A549 (cell line): ENCODE measurements around the gene NEDD9. TPM values are rescaled to one million over a fixed set of nuclear protein-coding genes. Genes with fewer than 3 reads are reported as not detected.

ENCODE experiments used
- ATAC-seq, 2 experiments: fragments of 200-7000 bp in 1 of 2; fragments of >200 bp in 1 of 2; cut with Nextera tagmentation in 1 of 2; cut with Tn5 transposase in 1 of 2; 3 replicates each; pipeline versions ENCODE4 v1.8.0 to v1.9.1; 2018 to 2020; ENCODE audit warnings: mild to moderate bottlenecking in 1 of 2, moderate library complexity in 1 of 2
- CTCF ChIA-PET: fragments of 300-600 bp; sonication (Branson Sonifier 250); formaldehyde crosslinking; extraction: SDS; loops from one replicate; lab custom pipeline; 2021; ENCODE audit warnings: antibody characterized with exemption, inconsistent platforms; lab: Yijun Ruan, JAX
- POLR2A ChIA-PET: fragments of 350-600 bp; formaldehyde crosslinking; extraction: SDS; loops from one replicate; lab custom pipeline; 2021; ENCODE audit warnings: antibody characterized with exemption, inconsistent platforms; lab: Yijun Ruan, JAX
- DNase-seq, 2 experiments: peaks; one replicate each; pipeline versions ENCODE4 v3.0.0 to v3.0.0-alpha.2; 2011 to 2016; ENCODE audit warnings: low read depth in 1 of 2, low spot score in 1 of 2
- FAIRE-seq: peaks from 2 replicates; lab custom pipeline; 2011; peaks lifted over from hg19 to GRCh38; lab: Jason Lieb, UNC
- H3K27ac ChIP-seq, 2 experiments: fragments of >200 bp; sonication (Bioruptor Twin); formaldehyde crosslinking; 3 replicates each; pipeline ENCODE4 v1.5.1; 2016 to 2017
- H3K4me1 ChIP-seq: fragments of >200 bp; sonication (Bioruptor Twin); formaldehyde crosslinking; 3 replicates; pipeline ENCODE4 v1.6.1; 2016
- H3K4me2 ChIP-seq: fragments of >200 bp; sonication (Bioruptor Twin); formaldehyde crosslinking; 3 replicates; pipeline ENCODE4 v1.6.1; 2016
- H3K4me3 ChIP-seq: fragments of >200 bp; sonication (Bioruptor Twin); formaldehyde crosslinking; 3 replicates; pipeline ENCODE4 v1.5.1; 2016
- H3K9me3 ChIP-seq: fragments of >200 bp; sonication (Bioruptor Twin); formaldehyde crosslinking; 3 replicates; pipeline ENCODE4 v1.6.1; 2016
- CEBPB ChIP-seq, 2 experiments: fragments of >200 bp in 1 of 2; sonication (Bioruptor Twin) in 1 of 2; formaldehyde crosslinking in 1 of 2; IDR thresholded peaks; 2 replicates each; pipeline ENCODE4 v1.6.1; 2012 to 2016
- CHD4 ChIP-seq: fragments of 200-600 bp; sonication (generic); IDR thresholded peaks from 2 replicates; pipeline ENCODE4 v1.6.1; 2016; ENCODE audit warnings: antibody characterized with exemption, mild to moderate bottlenecking, borderline replicate concordance
- E2F6 ChIP-seq: IDR thresholded peaks from 2 replicates; pipeline ENCODE4 v1.6.1; 2012; ENCODE audit warnings: low read depth, borderline replicate concordance
- ELK1 ChIP-seq: fragments of 150-350 bp; IDR thresholded peaks from 2 replicates; pipeline ENCODE4 v1.6.1; 2014; ENCODE audit warnings: low read depth, mild to moderate bottlenecking, low read length
- EP300 ChIP-seq, 2 experiments: fragments of >200 bp; sonication (Bioruptor Twin); formaldehyde crosslinking; IDR thresholded peaks; 2 replicates in 1 of 2; 3 replicates in 1 of 2; pipeline ENCODE4 v1.6.1; 2016 to 2017
- FOSB ChIP-seq: fragments of 250-450 bp; sonication (Bioruptor Pico); IDR thresholded peaks from 2 replicates; pipeline ENCODE4 v1.5.0; 2020; ENCODE audit warnings: mild to moderate bottlenecking, moderate library complexity
- HES2 ChIP-seq: fragments of >200 bp; sonication (Bioruptor Twin); formaldehyde crosslinking; IDR thresholded peaks from 2 replicates; pipeline ENCODE4 v1.6.1; 2016
- HOXA7 ChIP-seq: fragments of 250-450 bp; sonication (Bioruptor Pico); IDR thresholded peaks from 2 replicates; pipeline ENCODE4 v1.5.0; 2020; ENCODE audit warnings: mild to moderate bottlenecking, moderate library complexity
- HOXB13 ChIP-seq: fragments of 250-450 bp; sonication (Bioruptor Pico); IDR thresholded peaks from 2 replicates; pipeline ENCODE4 v1.5.0; 2020; ENCODE audit warnings: low read depth, mild to moderate bottlenecking, moderate library complexity
- JUN ChIP-seq, 2 experiments: fragments of >200 bp; sonication (Bioruptor Twin); formaldehyde crosslinking; IDR thresholded peaks; 2 replicates in 1 of 2; 3 replicates in 1 of 2; pipeline ENCODE4 v1.6.1; 2016 to 2017
- KDM5A ChIP-seq: fragments of 200-600 bp; sonication (generic); IDR thresholded peaks from 2 replicates; pipeline ENCODE4 v1.6.1; 2016; ENCODE audit warnings: antibody characterized with exemption, mild to moderate bottlenecking
- MAZ ChIP-seq: fragments of 150-350 bp; IDR thresholded peaks from 2 replicates; pipeline ENCODE4 v1.6.1; 2014; ENCODE audit warnings: antibody characterized with exemption, low read depth, low read length, borderline replicate concordance
- PHF8 ChIP-seq: fragments of 200-600 bp; sonication (generic); IDR thresholded peaks from 2 replicates; pipeline ENCODE4 v1.6.1; 2016; ENCODE audit warnings: low read depth, mild to moderate bottlenecking, antibody characterized with exemption, moderate library complexity, borderline replicate concordance
- POLR2A ChIP-seq: IDR thresholded peaks from 2 replicates; pipeline ENCODE4 v1.6.1; 2012; ENCODE audit warnings: mild to moderate bottlenecking, low read length
- POLR2AphosphoS2 ChIP-seq: conservative IDR thresholded peaks from 2 replicates; pipeline ENCODE4 v1.6.1; 2012; ENCODE audit warnings: low read length, improper control_type of control experiment, inconsistent platforms
- RAD21 ChIP-seq, 2 experiments: fragments of >200 bp in 1 of 2; sonication (Bioruptor Twin) in 1 of 2; formaldehyde crosslinking in 1 of 2; IDR thresholded peaks in 1 of 2; conservative IDR thresholded peaks in 1 of 2; 2 replicates in 1 of 2; 3 replicates in 1 of 2; pipeline ENCODE4 v1.6.1; 2012 to 2018; ENCODE audit warnings: inconsistent platforms in 1 of 2
- RFX5 ChIP-seq: fragments of 450-650 bp; IDR thresholded peaks from 2 replicates; pipeline ENCODE4 v1.7.1; 2014; ENCODE audit warnings: antibody characterized with exemption, mild to moderate bottlenecking, moderate library complexity
- RNF2 ChIP-seq: fragments of 200-600 bp; sonication (generic); IDR thresholded peaks from 2 replicates; pipeline ENCODE4 v1.6.1; 2016; ENCODE audit warnings: low read depth, mild to moderate bottlenecking, antibody characterized with exemption, moderate library complexity, borderline replicate concordance
- SMC3 ChIP-seq: fragments of >200 bp; sonication (Bioruptor Twin); formaldehyde crosslinking; IDR thresholded peaks from 3 replicates; pipeline ENCODE4 v1.6.1; 2018; ENCODE audit warnings: inconsistent platforms
- TFCP2L1 ChIP-seq: fragments of 250-450 bp; sonication (Bioruptor Pico); IDR thresholded peaks from 2 replicates; pipeline ENCODE4 v1.5.0; 2021; ENCODE audit warnings: mild to moderate bottlenecking
- USF2 ChIP-seq: fragments of 450-650 bp; IDR thresholded peaks from 2 replicates; pipeline ENCODE4 v1.6.1; 2014; ENCODE audit warnings: antibody characterized with exemption
- ZFP36 ChIP-seq: fragments of 450-650 bp; IDR thresholded peaks from 2 replicates; pipeline ENCODE4 v1.6.1; 2014; ENCODE audit warnings: borderline replicate concordance; ENCODE audit not compliant: partially characterized antibody
- ZNF302 ChIP-seq: fragments of 250-450 bp; sonication (Bioruptor Pico); IDR thresholded peaks from 2 replicates; pipeline ENCODE4 v1.9.0; 2021; ENCODE audit warnings: inconsistent platforms, mild to moderate bottlenecking, moderate library complexity
- ZSCAN20 ChIP-seq: fragments of 250-450 bp; sonication (Bioruptor Pico); IDR thresholded peaks from 2 replicates; pipeline ENCODE4 v1.8.0; 2022; ENCODE audit warnings: mild to moderate bottlenecking, moderate library complexity
- WGBS: methylation state at CpG from one replicate; pipeline ENCODE4 v1.1.6; 2017; ENCODE audit errors: missing lambda C conversion rate; 5-methylcytosine and 5-hydroxymethylcytosine counted together
- polyA plus RNA-seq, 4 experiments: library from polyadenylated mRNA; depleted of rRNA in 3 of 4; stranded (reverse); fragments of >200 nt; fragmentation: RNase III in 1 of 4; extraction: RNeasy Plus Mini Kit Qiagen cat#74134 plus additional on column Dnase treatment in 1 of 4; gene quantifications; 2 replicates in 3 of 4; 3 replicates in 1 of 4; pipeline ENCODE4 v1.2.3, GENCODE V29; 2011 to 2017

Gene NEDD9
- polyA plus RNA-seq, 2 of the 4 experiments (the other 2 are of a cell fraction) = 46.7 to 79.6 TPM

- Histone ChIP-seq H3K9me3 (peaks cover 3% of the 10 kb centered on the region; the same call in 1 of the 3 replicates), H3K27ac (0 out of 6 replicates have a peak overlapping the region, but pooled peaks of 1 of the 2 experiments have one; percentile 29), H3K4me1 (peaks cover 51% of the 10 kb centered on the region), H3K4me3 (no peak overlapping the region), H3K4me2 (no peak overlapping the region)
- ChIA-PET POLR2A (no interaction called here), CTCF (no interaction called here)
- FAIRE-seq (no peak), DNase-seq (no peak), ATAC-seq (no peak)
- no peak for TF ChIP-seq EP300 (IDR thresholded peaks at IDR 0.05)
- TF ChIP-seq SMC3 = no peak
- no peak for TF ChIP-seq E2F6
- no peak for TF ChIP-seq HES2
- no peak for TF ChIP-seq JUN (IDR thresholded peaks at IDR 0.05)
- 97% methylated on average over 3 of the region's 3 CpGs for WGBS
These were observed 91.2 kb downstream of the NEDD9 start for GRCh38 chr6:11141295-11141694.

- no peak for ATAC-seq
- 65% methylated on average over 3 of the region's 3 CpGs for WGBS
- no peak for DNase-seq
- Histone ChIP-seq H3K4me2 (no peak overlapping the region), H3K9me3 (peaks cover 3% of the 10 kb centered on the region; the same call in 1 of the 3 replicates), H3K27ac (0 out of 6 replicates have a peak overlapping the region, but pooled peaks of 1 of the 2 experiments have one; percentile 0), H3K4me3 (no peak overlapping the region), H3K4me1 (peaks cover 55% of the 10 kb centered on the region)
- TF ChIP-seq POLR2AphosphoS2 (no peak), POLR2A (no peak), CEBPB (IDR thresholded peaks at IDR 0.05) (no peak), RFX5 (no peak), CHD4 (no peak), FOSB (CRISPR knock-in tag) (no peak), PHF8 (no peak), TFCP2L1 (CRISPR knock-in tag) (no peak), HOXA7 (CRISPR knock-in tag) (no peak), ZFP36 (no peak), ZNF302 (CRISPR knock-in tag) (no peak), RAD21 (conservative IDR thresholded peaks at IDR 0.05 in 1 of 2, IDR thresholded peaks at IDR 0.05 in 1 of 2) (no peak), MAZ (no peak), SMC3 (no peak), EP300 (IDR thresholded peaks at IDR 0.05) (no peak), E2F6 (no peak), USF2 (no peak)
- FAIRE-seq = no peak
- ChIA-PET CTCF (interaction anchor here (1.0 kb wide), 1 partner anchor 43 kb away, joined by 4 read pairs; no protein-coding TSS in a partner anchor), POLR2A (no interaction called here)
These were observed 92.4 kb downstream of the NEDD9 start for GRCh38 chr6:11140056-11140455.

GRCh38 chr6:11139051-11139960 is 93.2 kb downstream of the NEDD9 start:
- ChIA-PET CTCF (interaction anchor here (0.5 to 1.0 kb wide), 2 partner anchors 42 to 405 kb away, joined by 4 to 5 read pairs; no protein-coding TSS in a partner anchor), POLR2A (no interaction called here)
- DNase-seq (no peak), FAIRE-seq (no peak), ATAC-seq (0 out of 6 replicates have a peak, but pooled peaks of 1 of the 2 experiments have one; percentile 13)
- TF ChIP-seq ZSCAN20 (CRISPR knock-in tag) (no peak), HOXB13 (CRISPR knock-in tag) (no peak), RFX5 (no peak), ELK1 (no peak), RNF2 (no peak), KDM5A (no peak), JUN (IDR thresholded peaks at IDR 0.05) (no peak)
- Histone ChIP-seq H3K4me1 (peaks cover 48% of the 10 kb centered on the region), H3K4me3 (no peak overlapping the region), H3K27ac (0 out of 6 replicates have a peak overlapping the region, but pooled peaks of 1 of the 2 experiments have one; percentile 0), H3K9me3 (peaks cover 3% of the 10 kb centered on the region; the same call in 1 of the 3 replicates), H3K4me2 (no peak overlapping the region)
- 95% methylated on average over 3 of the region's 3 CpGs for WGBS
